HepG2 (cell line): ENCODE data around the gene PAM16. TPM values are rescaled to one million over a fixed set of nuclear protein-coding genes. Genes with fewer than 3 reads are reported as not detected.
A peak's percentile ranks its signal among the peaks of the same experiment; 100 is the strongest.

Experiments used
- FOXJ3 ChIP-seq: sonication (generic); formaldehyde crosslinking; IDR thresholded peaks from 2 replicates; pipeline ENCODE4 v1.4.0; 2020; ENCODE audit warnings: missing genetic modification reagents, mild to moderate bottlenecking, borderline replicate concordance
- NR2F2 ChIP-seq: IDR thresholded peaks from 2 replicates; pipeline ENCODE4 v1.6.1; 2012; ENCODE audit warnings: low read depth, inconsistent platforms, borderline replicate concordance
- SAP130 ChIP-seq: IDR thresholded peaks from 2 replicates; pipeline ENCODE4 v1.6.1; 2016; ENCODE audit warnings: low read depth
- SP1 ChIP-seq, 2 experiments: fragments of 450-650 bp in 1 of 2; sonication (generic) in 1 of 2; formaldehyde crosslinking in 1 of 2; IDR thresholded peaks; 2 replicates each; pipeline versions ENCODE4 v1.4.0 to v1.6.1; 2016 to 2020; ENCODE audit warnings: missing genetic modification reagents in 1 of 2
- ZNF10 ChIP-seq: sonication (generic); formaldehyde crosslinking; IDR thresholded peaks from 2 replicates; pipeline ENCODE4 v1.4.0; 2020; ENCODE audit warnings: mild to moderate bottlenecking, low read depth, missing genetic modification reagents, borderline replicate concordance
- ZNF274 ChIP-seq: sonication (generic); formaldehyde crosslinking; IDR thresholded peaks from 2 replicates; pipeline ENCODE4 v1.5.1; 2020; ENCODE audit warnings: mild to moderate bottlenecking, missing genetic modification reagents
- ZNF598 ChIP-seq: sonication (generic); formaldehyde crosslinking; IDR thresholded peaks from 2 replicates; pipeline ENCODE4 v1.5.1; 2020; ENCODE audit warnings: mild to moderate bottlenecking, missing genetic modification reagents, borderline replicate concordance
- ZNF749 ChIP-seq: sonication (generic); formaldehyde crosslinking; IDR thresholded peaks from 2 replicates; pipeline ENCODE4 v1.8.0; 2022; ENCODE audit warnings: mild to moderate bottlenecking, missing genetic modification reagents, moderate library complexity, borderline replicate concordance
- polyA plus RNA-seq, 8 experiments: library from polyadenylated mRNA; depleted of rRNA in 3 of 8; stranded (reverse) in 7 of 8; unstranded in 1 of 8; fragments of >200 nt; fragmentation: Illumina TruSeq in 4 of 8; extraction: Trizol in 4 of 8; gene quantifications; 2 replicates each; pipeline versions ENCODE4 v1.2.1 to v1.2.3, GENCODE V29; 2011 to 2016; ENCODE audit warnings: low read depth in 4 of 8, missing spikeins in 1 of 8, mixed read lengths in 1 of 8; ENCODE audit not compliant: insufficient read depth in 1 of 8
- total RNA-seq, 5 experiments: library from RNA; depleted of rRNA; stranded (reverse); fragments of >200 nt; fragmentation: Illumina TruSeq; extraction: Trizol; gene quantifications; 2 replicates each; pipeline ENCODE4 v1.2.3, GENCODE V29; 2016; ENCODE audit warnings: low read depth in 1 of 5
- TF ChIP-seq, protein P1 (sequence below): IDR thresholded peaks from 2 replicates; pipeline ENCODE4 v1.4.0; 2020; ENCODE audit warnings: mild to moderate bottlenecking, missing genetic modification reagents
- TF ChIP-seq, protein P2 (sequence below): sonication (generic); formaldehyde crosslinking; IDR thresholded peaks from 2 replicates; pipeline ENCODE4 v1.5.0; 2020; ENCODE audit warnings: mild to moderate bottlenecking, missing genetic modification reagents, borderline replicate concordance
- TF ChIP-seq, protein P3 (sequence below): IDR thresholded peaks from 2 replicates; pipeline ENCODE4 v1.6.1; 2016
- TF ChIP-seq, protein P4 (sequence below): sonication (generic); formaldehyde crosslinking; IDR thresholded peaks from 2 replicates; pipeline ENCODE4 v1.4.0; 2020; ENCODE audit warnings: missing genetic modification reagents

Gene PAM16
- total and polyA plus RNA-seq, 2 of the 13 experiments (the other 11 are each of a cell fraction or from before 2014, with no cell fraction given), result 51.5 to 51.8 TPM

DNA sequence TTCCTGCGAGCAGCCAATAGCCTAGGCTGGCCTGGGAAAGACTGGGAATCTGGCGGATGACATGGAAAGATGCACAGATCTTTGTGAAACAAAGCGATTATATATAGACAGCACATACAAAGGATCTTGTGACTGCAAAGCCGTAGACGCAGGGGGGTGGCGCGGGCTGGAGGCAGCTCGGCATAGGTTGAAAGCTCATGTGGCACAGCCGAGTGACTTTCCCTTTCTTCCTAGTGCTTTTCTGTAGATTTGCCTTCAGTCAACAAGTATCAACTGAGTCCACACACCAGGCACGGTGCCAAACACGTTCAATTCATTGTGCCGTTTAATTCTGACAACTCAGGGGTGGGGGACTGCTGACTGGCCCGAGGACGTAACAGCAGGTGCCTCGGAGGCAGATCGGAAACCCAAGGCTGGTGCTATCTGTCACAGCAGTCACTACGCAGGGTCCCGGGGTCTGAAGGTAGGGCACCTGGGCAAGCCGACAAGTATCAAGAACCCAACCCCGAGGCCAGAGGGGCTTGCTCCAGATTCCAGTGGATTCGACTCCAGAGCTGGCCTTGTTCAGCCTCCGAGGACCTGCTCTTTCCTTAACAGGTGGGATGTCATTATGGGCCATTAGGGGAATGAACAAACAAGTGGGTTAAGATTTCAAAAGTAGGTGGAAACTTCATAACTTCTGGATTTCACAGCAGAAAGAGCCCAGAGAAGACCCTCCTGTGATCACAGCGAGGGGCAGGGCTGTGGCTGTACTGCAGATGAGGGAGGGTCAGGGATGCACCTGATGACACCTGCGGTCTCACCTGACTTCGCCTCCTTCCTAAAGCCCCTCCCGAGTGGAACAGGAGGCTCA is 5.9 kb downstream of the PAM16 start (continued):
- TF ChIP-seq, protein P1, sequence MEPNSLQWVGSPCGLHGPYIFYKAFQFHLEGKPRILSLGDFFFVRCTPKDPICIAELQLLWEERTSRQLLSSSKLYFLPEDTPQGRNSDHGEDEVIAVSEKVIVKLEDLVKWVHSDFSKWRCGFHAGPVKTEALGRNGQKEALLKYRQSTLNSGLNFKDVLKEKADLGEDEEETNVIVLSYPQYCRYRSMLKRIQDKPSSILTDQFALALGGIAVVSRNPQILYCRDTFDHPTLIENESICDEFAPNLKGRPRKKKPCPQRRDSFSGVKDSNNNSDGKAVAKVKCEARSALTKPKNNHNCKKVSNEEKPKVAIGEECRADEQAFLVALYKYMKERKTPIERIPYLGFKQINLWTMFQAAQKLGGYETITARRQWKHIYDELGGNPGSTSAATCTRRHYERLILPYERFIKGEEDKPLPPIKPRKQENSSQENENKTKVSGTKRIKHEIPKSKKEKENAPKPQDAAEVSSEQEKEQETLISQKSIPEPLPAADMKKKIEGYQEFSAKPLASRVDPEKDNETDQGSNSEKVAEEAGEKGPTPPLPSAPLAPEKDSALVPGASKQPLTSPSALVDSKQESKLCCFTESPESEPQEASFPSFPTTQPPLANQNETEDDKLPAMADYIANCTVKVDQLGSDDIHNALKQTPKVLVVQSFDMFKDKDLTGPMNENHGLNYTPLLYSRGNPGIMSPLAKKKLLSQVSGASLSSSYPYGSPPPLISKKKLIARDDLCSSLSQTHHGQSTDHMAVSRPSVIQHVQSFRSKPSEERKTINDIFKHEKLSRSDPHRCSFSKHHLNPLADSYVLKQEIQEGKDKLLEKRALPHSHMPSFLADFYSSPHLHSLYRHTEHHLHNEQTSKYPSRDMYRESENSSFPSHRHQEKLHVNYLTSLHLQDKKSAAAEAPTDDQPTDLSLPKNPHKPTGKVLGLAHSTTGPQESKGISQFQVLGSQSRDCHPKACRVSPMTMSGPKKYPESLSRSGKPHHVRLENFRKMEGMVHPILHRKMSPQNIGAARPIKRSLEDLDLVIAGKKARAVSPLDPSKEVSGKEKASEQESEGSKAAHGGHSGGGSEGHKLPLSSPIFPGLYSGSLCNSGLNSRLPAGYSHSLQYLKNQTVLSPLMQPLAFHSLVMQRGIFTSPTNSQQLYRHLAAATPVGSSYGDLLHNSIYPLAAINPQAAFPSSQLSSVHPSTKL (CRISPR knock-in tag), result peak; percentile 36; the same call in 1 of the 2 replicates
- TF ChIP-seq, protein P2, sequence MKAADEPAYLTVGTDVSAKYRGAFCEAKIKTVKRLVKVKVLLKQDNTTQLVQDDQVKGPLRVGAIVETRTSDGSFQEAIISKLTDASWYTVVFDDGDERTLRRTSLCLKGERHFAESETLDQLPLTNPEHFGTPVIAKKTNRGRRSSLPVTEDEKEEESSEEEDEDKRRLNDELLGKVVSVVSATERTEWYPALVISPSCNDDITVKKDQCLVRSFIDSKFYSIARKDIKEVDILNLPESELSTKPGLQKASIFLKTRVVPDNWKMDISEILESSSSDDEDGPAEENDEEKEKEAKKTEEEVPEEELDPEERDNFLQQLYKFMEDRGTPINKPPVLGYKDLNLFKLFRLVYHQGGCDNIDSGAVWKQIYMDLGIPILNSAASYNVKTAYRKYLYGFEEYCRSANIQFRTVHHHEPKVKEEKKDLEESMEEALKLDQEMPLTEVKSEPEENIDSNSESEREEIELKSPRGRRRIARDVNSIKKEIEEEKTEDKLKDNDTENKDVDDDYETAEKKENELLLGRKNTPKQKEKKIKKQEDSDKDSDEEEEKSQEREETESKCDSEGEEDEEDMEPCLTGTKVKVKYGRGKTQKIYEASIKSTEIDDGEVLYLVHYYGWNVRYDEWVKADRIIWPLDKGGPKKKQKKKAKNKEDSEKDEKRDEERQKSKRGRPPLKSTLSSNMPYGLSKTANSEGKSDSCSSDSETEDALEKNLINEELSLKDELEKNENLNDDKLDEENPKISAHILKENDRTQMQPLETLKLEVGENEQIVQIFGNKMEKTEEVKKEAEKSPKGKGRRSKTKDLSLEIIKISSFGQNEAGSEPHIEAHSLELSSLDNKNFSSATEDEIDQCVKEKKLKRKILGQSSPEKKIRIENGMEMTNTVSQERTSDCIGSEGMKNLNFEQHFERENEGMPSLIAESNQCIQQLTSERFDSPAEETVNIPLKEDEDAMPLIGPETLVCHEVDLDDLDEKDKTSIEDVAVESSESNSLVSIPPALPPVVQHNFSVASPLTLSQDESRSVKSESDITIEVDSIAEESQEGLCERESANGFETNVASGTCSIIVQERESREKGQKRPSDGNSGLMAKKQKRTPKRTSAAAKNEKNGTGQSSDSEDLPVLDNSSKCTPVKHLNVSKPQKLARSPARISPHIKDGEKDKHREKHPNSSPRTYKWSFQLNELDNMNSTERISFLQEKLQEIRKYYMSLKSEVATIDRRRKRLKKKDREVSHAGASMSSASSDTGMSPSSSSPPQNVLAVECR (CRISPR knock-in tag), result no peak
- TF ChIP-seq SP1 (IDR thresholded peaks at IDR 0.05) (no peak), SP1 (CRISPR knock-in tag; IDR thresholded peaks at IDR 0.05) (no peak), ZNF598 (0 out of 2 replicates have a peak, but pooled peaks have one; percentile 38), ZNF274 (peak; percentile 12; the same call in 1 of the 2 replicates), FOXJ3 (CRISPR knock-in tag) (no peak), NR2F2 (no peak), ZNF10 (CRISPR knock-in tag) (no peak), ZNF749 (CRISPR knock-in tag) (no peak), SAP130 (CRISPR knock-in tag) (peak; percentile 68)
- TF ChIP-seq, protein P3, sequence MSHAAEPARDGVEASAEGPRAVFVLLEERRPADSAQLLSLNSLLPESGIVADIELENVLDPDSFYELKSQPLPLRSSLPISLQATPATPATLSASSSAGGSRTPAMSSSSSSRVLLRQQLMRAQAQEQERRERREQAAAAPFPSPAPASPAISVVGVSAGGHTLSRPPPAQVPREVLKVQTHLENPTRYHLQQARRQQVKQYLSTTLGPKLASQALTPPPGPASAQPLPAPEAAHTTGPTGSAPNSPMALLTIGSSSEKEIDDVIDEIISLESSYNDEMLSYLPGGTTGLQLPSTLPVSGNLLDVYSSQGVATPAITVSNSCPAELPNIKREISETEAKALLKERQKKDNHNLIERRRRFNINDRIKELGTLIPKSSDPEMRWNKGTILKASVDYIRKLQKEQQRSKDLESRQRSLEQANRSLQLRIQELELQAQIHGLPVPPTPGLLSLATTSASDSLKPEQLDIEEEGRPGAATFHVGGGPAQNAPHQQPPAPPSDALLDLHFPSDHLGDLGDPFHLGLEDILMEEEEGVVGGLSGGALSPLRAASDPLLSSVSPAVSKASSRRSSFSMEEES, result peak; percentile 92
- TF ChIP-seq, protein P4, sequence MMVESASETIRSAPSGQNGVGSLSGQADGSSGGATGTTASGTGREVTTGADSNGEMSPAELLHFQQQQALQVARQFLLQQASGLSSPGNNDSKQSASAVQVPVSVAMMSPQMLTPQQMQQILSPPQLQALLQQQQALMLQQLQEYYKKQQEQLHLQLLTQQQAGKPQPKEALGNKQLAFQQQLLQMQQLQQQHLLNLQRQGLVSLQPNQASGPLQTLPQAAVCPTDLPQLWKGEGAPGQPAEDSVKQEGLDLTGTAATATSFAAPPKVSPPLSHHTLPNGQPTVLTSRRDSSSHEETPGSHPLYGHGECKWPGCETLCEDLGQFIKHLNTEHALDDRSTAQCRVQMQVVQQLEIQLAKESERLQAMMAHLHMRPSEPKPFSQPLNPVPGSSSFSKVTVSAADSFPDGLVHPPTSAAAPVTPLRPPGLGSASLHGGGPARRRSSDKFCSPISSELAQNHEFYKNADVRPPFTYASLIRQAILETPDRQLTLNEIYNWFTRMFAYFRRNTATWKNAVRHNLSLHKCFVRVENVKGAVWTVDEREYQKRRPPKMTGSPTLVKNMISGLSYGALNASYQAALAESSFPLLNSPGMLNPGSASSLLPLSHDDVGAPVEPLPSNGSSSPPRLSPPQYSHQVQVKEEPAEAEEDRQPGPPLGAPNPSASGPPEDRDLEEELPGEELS, result peak; percentile 39; the same call in 1 of the 2 replicates
